NB4 (cell line): ENCODE results near the gene ZNF491.
"Not testable (repeated sequence)": the region's sequence is repeated elsewhere in the genome, so short reads cannot be mapped to it uniquely, and the experiment has no call there.

Experiments used
- DNase-seq: peaks from one replicate; pipeline ENCODE4 v3.0.0; 2010; ENCODE audit warnings: low read depth
- H3K4me3 ChIP-seq: one replicate; pipeline ENCODE4 v1.5.1; 2011; ENCODE audit warnings: mild to moderate bottlenecking, low read depth, low read length, moderate library complexity
- CTCF ChIP-seq: IDR thresholded peaks from one replicate; pipeline ENCODE4 v1.5.1; 2012; ENCODE audit warnings: low read depth, low read length
- MYC ChIP-seq: IDR thresholded peaks from 2 replicates; pipeline ENCODE4 v1.6.1; 2011; ENCODE audit warnings: low read depth, low read length
- POLR2A ChIP-seq: IDR thresholded peaks from 2 replicates; pipeline ENCODE4 v1.6.1; 2011; ENCODE audit warnings: mild to moderate bottlenecking; ENCODE audit not compliant: insufficient read length; ENCODE audit errors: extremely low read depth
- TF ChIP-seq, protein P1 (sequence below): IDR thresholded peaks from 2 replicates; pipeline ENCODE4 v1.6.1; 2011; ENCODE audit warnings: low read depth, low read length

ZNF491 gene

GRCh38 chr19:11832253-11832912, 34.1 kb downstream of the ZNF491 start:
- TF ChIP-seq, protein P1, sequence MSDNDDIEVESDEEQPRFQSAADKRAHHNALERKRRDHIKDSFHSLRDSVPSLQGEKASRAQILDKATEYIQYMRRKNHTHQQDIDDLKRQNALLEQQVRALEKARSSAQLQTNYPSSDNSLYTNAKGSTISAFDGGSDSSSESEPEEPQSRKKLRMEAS = no peak
- TF ChIP-seq POLR2A (no peak), MYC (no peak), CTCF (no peak)
- no peak for DNase-seq
- no peak overlapping the region for H3K4me3 ChIP-seq

DNA sequence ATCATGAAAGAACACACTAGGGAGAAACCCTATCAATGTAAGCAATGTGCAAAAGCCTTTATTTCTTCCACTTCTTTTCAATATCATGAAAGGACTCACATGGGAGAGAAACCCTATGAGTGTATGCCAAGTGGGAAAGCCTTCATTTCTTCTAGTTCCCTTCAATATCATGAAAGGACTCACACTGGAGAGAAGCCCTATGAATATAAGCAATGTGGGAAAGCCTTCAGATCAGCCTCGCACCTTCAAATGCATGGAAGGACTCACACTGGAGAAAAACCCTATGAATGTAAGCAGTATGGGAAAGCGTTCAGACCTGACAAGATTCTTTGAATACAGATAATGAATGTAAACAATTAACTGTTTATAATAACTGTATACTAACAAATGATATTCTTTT, 35.2 kb downstream of the ZNF491 start:
- DNase-seq = no peak
- no peak overlapping the region for H3K4me3 ChIP-seq
- TF ChIP-seq, protein P1 = no peak
- TF ChIP-seq MYC = no peak

- not testable (repeated sequence) for H3K4me3 ChIP-seq, DNase-seq
These were observed 37.3 kb downstream of the ZNF491 start for GRCh38 chr19:11835626-11836066.

DNA sequence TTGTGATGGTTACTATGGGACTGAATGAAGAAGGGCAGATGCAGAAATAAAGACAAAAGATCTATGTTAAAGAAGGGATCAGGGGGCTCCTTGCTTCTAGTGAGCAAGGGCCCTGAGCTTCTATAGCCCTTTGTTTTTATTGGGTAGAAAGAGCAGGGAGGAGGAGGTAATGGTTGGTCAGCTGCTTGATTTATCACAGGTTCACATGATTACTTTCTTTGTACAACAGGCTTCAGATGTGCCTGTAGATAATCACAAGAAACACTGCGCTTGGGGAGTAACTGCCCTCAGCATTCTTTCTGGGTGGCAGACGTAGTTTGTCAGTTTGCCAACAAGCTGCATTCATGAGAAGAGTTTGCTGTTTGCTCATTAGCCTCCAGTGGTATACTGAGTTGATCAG, 45.4 kb downstream of the ZNF491 start:
- TF ChIP-seq CTCF (no peak), MYC (no peak), POLR2A (no peak)
- TF ChIP-seq, protein P1 = no peak
- DNase-seq = no peak
- H3K4me3 ChIP-seq = no peak overlapping the region

DNA sequence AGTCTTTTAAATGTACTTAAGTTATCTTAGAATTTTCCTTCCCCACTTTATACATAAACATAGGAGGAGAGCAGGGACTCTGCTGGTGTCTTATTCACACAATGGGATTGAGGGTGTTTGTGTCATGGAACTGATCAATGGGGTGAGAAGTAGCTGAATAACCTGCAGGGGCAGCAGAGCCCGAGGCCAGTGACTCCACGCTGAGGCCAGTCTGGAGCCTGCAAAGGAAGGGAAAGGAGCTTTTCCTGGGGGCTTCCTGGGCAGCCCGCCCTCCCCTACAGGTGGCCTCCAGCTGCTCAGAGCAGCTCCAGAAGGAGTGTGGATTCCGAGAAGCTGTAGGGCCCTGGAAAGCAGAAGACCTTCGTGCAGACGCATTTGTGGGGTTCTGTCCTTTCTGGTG, 49.3 kb downstream of the ZNF491 start:
- not testable (repeated sequence) for DNase-seq, H3K4me3 ChIP-seq

- no peak for DNase-seq
- peak overlapping the region; percentile 83 for H3K4me3 ChIP-seq
- peak; percentile 45; the same call in 1 of the 2 replicates for TF ChIP-seq MYC
- no peak for TF ChIP-seq POLR2A
- no peak for TF ChIP-seq CTCF
- TF ChIP-seq, protein P1 = no peak
These were observed 49.9 kb downstream of the ZNF491 start for GRCh38 chr19:11848200-11848593.

DNA sequence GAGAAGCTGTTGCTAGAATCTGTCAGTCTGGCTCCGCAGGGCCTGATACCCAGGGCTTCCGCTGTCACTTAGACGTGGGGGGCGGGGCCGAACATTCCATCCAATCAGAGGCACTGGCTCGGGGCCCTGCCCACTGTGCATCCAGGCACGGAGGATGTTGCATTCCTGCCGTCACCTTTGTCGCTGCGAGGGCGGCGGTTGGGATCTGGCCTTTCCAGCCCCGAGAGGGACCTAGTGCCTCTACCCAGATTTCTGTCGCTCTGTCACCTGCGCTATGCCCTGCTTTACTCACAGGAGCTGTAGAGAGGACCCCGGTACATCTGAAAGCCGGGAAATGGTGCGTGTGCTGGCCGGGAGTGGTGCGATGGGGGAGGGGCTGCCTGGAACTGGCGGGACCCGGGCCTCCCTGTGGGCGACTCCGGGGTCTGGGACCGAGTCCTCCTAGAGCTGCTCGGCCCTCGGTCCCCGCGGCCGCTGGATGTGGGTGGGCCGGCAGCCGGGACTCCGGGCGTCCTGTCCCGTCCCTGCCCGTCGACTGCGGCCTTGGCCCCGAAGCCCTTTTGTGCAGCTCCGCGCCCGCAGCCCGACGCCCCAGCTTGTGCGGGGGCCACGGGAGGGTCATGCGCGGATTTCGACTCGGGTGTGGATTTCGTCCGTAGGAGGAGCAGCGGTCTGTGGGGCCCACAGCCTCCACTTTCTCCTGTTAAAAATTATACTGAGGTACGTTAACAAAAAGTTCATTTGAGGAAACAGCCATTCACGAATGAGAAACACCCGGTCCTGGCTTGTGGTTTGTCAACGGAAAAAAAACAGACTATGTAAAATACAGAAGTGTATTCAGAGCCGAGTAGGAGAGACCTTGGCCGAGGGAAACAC, 50.5 kb downstream of the ZNF491 start, which contains the start of gene ZNF439:
ZNF439 (plus strand) TSS at position 133 of the 876 bp plus-strand sequence; CDS start at position 275, 142 bp downstream.
- peak; percentile 95 for DNase-seq
- peak within 1 kb of the TSS; percentile 83 for H3K4me3 ChIP-seq
- TF ChIP-seq MYC = no peak
- TF ChIP-seq CTCF = no peak
- TF ChIP-seq, protein P1 = peak; percentile 79
- peak; percentile 65 for TF ChIP-seq POLR2A

- not testable (repeated sequence) for DNase-seq
- peak overlapping the region; percentile 46 for H3K4me3 ChIP-seq
These were observed 52.0 kb downstream of the ZNF491 start for GRCh38 chr19:11850289-11850688.
